ENCODE measurements around the gene ARFGAP2.

GRCh38 chr11:47222696-47223095 is 46.0 kb upstream of the ARFGAP2 start:
- TF ChIP-seq CTCF (conservative IDR thresholded peaks at IDR 0.05): no peak
- no peak for TF ChIP-seq ZFX (IDR thresholded peaks at IDR 0.05)

Data from C4-2B (cell line).